ENCODE measurements around the gene AGXT2.

The AGXT2 gene

GRCh38 chr5:35073160-35073559 lies 25.4 kb upstream of the AGXT2 start:
- no peak for DNase-seq (ENCODE audit: low read depth, low spot score)
- CTCF ChIA-PET, result no interaction called here
- H3K4me3 ChIP-seq (ENCODE audit: low read depth, low read length), result no peak overlapping the region
- TF ChIP-seq, protein P1, sequence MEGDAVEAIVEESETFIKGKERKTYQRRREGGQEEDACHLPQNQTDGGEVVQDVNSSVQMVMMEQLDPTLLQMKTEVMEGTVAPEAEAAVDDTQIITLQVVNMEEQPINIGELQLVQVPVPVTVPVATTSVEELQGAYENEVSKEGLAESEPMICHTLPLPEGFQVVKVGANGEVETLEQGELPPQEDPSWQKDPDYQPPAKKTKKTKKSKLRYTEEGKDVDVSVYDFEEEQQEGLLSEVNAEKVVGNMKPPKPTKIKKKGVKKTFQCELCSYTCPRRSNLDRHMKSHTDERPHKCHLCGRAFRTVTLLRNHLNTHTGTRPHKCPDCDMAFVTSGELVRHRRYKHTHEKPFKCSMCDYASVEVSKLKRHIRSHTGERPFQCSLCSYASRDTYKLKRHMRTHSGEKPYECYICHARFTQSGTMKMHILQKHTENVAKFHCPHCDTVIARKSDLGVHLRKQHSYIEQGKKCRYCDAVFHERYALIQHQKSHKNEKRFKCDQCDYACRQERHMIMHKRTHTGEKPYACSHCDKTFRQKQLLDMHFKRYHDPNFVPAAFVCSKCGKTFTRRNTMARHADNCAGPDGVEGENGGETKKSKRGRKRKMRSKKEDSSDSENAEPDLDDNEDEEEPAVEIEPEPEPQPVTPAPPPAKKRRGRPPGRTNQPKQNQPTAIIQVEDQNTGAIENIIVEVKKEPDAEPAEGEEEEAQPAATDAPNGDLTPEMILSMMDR (IDR thresholded peaks at IDR 0.05; ENCODE audit: insufficient read depth, low read length, missing control alignments), result no peak
- POLR2A ChIA-PET, result no interaction called here

- DNase-seq (ENCODE audit: low read depth, low spot score), result no peak
- POLR2A ChIA-PET, result no interaction called here
- H3K4me3 ChIP-seq (ENCODE audit: low read depth, low read length), result no peak overlapping the region
- TF ChIP-seq, protein P1 (IDR thresholded peaks at IDR 0.05; ENCODE audit: insufficient read depth, low read length, missing control alignments), result no peak
- CTCF ChIA-PET, result interaction anchor here (0.8 kb wide), 1 partner anchor 858 kb away, joined by 3 read pairs; no protein-coding TSS in a partner anchor
Measured at GRCh38 chr5:35069188-35069587, 21.4 kb upstream of the AGXT2 start.

DNA sequence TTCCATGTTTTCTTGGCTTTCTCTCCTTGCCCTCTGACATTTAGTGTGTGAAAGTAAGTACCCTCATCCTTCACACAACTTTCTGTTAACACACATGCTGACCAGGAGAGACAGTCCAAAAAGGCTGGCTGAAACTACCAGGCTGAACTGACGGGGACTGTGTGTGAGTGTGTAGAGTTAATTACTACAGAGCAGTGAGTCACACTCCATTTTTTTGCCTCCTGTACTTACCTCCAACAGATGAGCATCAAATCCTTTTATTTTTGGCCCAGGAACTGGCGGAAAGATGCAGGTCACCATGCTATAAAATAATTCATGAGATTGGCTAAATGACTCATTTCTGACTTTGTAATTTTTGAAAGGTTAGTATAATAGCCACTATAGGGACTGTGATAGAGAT lies 20.2 kb upstream of the AGXT2 start:
- CTCF ChIA-PET, result no interaction called here
- TF ChIP-seq, protein P1 (IDR thresholded peaks at IDR 0.05; ENCODE audit: insufficient read depth, low read length, missing control alignments), result no peak
- no peak for DNase-seq (ENCODE audit: low read depth, low spot score)

GRCh38 chr5:35066260-35066795 lies 18.6 kb upstream of the AGXT2 start:
- ChIA-PET CTCF (no interaction called here), POLR2A (no interaction called here)
- no peak for DNase-seq (ENCODE audit: low read depth, low spot score)
- TF ChIP-seq, protein P1 (IDR thresholded peaks at IDR 0.05; ENCODE audit: insufficient read depth, low read length, missing control alignments), result no peak
- no peak overlapping the region for H3K4me3 ChIP-seq (ENCODE audit: low read depth, low read length)

More for the DNA sequence above, 20.2 kb upstream of the AGXT2 start:
- POLR2A ChIA-PET, result no interaction called here
- H3K4me3 ChIP-seq (ENCODE audit: low read depth, low read length), result no peak overlapping the region

- CTCF ChIA-PET, result interaction anchor here (1.0 kb wide), 1 partner anchor 22 kb away, joined by 3 read pairs; no protein-coding TSS in a partner anchor
- POLR2A ChIA-PET, result no interaction called here
- H3K4me3 ChIP-seq (ENCODE audit: low read depth, low read length), result no peak overlapping the region
- TF ChIP-seq, protein P1 (IDR thresholded peaks at IDR 0.05; ENCODE audit: insufficient read depth, low read length, missing control alignments), result no peak
- DNase-seq (ENCODE audit: low read depth, low spot score), result no peak
Measured at GRCh38 chr5:35063414-35063813, 15.7 kb upstream of the AGXT2 start.

DNA sequence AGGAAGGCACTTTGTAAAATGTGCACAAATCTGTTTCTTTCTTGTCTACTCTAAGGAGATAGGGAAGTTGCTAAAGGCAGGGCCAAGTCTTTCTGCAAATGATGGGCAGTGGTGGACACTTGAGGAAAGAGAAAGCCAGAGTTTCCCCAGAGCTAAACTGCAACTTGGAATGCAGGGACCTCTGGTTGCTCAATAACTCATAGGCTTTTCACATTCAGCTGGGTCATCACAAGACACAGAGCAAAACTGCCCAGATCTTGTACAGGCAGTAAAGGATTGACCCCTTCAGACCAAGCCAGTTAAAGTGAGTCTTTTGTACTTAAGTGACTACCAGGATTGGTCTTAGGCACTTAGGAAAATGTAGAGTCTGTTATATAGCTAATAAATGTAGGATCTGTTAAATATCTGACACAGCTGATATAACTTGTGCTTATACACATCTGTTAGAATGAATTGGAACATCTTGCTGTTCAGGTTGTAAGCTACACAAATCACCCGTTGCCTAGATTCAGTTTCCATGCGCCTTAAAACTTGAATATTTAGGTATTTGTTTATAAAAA lies 13.5 kb upstream of the AGXT2 start:
- CTCF ChIA-PET, result interaction anchor here (0.6 kb wide), 1 partner anchor 19 kb away, joined by 3 read pairs; no protein-coding TSS in a partner anchor
- no peak overlapping the region for H3K4me3 ChIP-seq (ENCODE audit: low read depth, low read length)
- DNase-seq (ENCODE audit: low read depth, low spot score), result no peak
- TF ChIP-seq, protein P1 (IDR thresholded peaks at IDR 0.05; ENCODE audit: insufficient read depth, low read length, missing control alignments), result no peak
- POLR2A ChIA-PET, result no interaction called here

Data from AG04449 (cell line).